GM12872 (cell line): ENCODE results near the gene MFSD6L.

Experiments
- TF ChIP-seq, protein P1 (sequence below): IDR thresholded peaks from 3 replicates; pipeline ENCODE4 v1.5.1; 2011; ENCODE audit warnings: low read depth, mild to moderate bottlenecking, low read length, moderate library complexity; ENCODE audit not compliant: insufficient read depth

MFSD6L gene

DNA sequence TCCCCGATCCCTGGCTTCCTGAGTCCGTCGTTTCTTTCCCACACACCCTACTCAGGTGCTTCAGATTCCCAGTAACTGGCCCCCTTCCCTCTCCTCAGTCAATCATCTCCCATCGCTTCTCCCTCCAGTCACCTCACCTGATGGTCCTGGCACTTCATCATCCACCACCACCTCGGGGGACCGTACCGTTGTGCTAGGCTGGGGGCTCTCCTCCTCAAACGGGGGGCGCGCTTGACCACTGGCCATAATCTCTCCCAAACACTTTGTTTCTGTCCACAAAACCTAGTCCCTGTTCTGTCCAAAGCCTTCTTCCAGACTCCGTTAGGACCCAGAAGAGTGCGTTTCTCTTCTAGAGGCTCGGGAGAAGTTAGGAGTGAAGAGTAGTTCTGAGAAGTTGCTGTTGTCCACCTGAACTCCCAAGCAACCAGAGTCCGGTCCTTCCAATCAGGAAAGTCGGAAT, 41.0 kb downstream of the MFSD6L start, which contains the start of gene SPDYE4:
SPDYE4 (minus strand) TSS at position 410 of the 460 bp plus-strand sequence; CDS start at position 246, 164 bp downstream.
- TF ChIP-seq, protein P1, sequence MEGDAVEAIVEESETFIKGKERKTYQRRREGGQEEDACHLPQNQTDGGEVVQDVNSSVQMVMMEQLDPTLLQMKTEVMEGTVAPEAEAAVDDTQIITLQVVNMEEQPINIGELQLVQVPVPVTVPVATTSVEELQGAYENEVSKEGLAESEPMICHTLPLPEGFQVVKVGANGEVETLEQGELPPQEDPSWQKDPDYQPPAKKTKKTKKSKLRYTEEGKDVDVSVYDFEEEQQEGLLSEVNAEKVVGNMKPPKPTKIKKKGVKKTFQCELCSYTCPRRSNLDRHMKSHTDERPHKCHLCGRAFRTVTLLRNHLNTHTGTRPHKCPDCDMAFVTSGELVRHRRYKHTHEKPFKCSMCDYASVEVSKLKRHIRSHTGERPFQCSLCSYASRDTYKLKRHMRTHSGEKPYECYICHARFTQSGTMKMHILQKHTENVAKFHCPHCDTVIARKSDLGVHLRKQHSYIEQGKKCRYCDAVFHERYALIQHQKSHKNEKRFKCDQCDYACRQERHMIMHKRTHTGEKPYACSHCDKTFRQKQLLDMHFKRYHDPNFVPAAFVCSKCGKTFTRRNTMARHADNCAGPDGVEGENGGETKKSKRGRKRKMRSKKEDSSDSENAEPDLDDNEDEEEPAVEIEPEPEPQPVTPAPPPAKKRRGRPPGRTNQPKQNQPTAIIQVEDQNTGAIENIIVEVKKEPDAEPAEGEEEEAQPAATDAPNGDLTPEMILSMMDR, result no peak

DNA sequence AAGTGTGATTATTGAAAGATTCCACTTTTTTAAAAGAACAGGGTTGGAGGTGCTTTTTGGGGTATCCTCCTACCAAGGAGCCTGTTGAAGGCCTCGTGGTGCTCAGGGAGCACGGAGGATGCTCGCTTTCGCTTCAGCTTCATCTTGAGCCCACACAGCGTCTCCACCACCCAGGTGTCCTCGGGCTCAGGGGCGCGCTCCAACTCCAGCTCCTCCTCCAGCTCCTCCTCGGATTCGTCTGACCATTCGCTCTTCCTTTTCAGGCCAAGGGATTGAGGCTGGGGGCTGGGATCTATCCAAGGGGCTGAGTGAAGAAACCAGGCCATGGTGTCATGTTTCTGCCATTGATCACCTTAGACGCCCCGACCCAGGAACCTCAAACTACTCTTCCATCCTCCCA, 42.0 kb downstream of the MFSD6L start:
- TF ChIP-seq, protein P1, result no peak

DNA sequence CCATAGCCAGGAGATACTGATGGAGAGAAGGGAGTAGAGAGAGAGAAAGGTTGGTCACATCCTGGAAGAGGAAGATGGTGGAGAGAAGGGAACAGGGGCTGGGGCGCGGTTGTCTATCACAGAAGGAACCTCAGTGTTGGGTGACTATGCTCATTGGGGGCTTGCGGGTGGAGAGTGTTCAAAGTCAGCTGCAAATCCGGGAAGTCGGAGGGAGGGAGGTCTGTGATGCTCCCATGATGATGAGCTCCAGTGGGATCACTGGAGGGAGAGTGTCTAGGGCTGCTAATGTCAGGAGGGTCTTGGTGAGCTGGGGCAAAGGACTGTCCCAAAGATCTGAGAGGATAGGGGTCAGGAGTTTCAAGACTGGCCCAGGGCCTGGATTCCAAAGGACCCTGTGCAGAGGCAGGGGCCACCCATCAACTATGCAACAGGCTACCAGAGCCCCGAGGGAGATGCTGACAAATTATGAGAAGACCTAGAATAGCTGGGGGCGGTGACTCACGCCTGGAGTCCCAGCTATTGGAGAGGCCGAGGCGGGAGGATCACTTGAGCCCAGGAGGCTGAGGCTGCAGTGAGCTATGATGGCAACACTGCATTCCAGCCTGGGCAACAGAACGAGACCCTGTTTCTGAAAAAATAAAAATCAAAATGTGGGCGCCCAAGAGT, 43.4 kb downstream of the MFSD6L start:
- TF ChIP-seq, protein P1, result no peak

DNA sequence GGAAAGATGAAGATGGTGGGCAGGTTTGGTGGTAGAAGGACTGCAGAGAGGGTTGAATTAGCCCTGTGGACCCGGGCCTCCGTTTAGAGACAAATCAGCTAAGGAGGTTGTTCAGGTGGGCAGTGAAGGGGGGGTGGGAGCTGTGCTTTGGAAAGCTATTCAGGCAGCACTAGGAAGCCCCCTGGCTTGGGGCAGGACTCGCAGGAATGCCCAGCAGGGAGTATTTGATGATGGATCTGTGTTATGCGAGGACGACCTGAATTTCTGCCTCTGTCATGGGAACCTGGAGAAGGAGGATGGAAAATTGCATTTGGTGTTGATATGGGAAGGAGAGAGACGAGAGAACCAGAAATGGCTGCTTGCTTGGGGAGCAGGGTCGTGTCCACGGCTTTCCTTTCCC, 44.3 kb downstream of the MFSD6L start:
- TF ChIP-seq, protein P1, result no peak

DNA sequence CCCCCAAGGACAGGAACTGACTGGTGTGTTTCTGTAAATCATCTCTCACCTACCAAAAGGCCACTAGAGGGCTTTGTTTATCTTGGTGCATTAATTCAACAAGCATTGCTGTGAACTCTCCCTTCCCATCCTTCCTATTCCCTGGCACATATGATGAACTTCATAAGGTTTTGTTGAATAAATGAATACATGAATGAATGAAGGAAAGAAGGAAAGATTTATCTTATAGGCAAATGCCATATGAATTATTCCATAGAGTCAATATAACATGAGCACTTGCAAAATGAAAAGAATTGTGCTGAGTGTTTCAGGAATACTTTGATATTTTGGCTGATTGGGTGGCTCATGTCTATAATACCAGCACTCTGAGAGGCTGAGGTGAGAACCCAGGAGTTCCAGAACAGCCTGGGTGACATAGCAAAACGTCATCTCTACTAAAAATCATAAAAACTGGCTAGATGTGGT, 45.2 kb downstream of the MFSD6L start:
- TF ChIP-seq, protein P1, result peak; percentile 60

DNA sequence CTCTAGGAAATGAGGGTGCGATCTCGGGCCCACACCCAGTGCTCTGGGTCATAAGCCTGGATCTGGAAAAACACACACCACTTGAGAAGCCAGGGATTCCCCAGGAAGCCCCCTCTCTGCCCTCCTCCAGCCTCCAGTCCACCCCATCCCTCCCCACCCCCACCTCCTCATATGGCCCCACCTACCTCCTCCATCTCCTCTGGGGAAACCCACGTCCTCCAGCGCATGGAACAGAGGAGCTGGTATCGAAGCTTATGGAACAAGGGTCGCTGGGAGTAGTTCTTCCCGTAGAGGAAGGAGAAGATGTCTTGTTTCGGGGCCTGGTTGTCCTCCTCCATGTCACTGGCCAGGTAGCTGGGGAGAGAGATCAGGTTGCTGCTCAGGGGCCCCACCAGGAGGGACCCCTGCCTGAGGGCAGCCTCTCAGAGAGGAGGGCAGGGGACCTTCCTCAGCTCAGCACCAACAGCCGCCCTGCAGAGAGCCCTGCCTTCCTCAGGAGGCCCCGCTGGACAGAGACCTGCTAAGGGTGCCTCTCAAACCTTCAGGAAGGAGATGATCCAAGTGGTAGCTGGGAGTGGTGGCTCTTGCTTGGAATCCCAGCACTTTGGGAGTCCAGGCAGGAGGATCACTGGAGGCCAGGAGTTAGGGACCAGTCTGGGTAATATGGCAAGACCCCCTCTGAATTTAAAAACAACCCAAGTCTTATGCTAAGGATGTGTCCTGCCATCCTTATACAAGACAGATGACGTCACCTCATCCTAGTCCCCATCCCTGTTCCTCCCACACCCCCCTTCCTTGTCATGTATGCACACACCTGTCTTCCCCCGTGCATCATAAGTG, 45.8 kb downstream of the MFSD6L start:
- TF ChIP-seq, protein P1, result no peak

DNA sequence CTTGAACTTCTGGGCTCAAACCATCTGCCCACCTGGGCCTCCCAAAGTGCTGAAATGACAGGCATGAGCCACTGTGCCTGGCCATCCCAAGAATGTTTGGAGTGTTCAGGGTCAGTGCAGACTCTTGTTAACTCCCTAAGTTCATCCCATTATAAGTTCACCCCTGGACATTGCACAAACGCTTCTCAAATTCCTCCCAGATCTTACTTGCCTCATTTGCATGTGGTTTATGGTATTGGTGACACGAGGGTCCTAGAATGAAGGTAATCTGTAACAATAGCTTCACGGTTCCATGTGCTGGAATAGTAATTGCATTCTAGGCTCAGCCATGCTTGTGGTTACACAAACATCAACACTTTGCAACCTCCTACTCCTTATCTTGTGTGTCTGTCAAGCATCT, 49.5 kb downstream of the MFSD6L start:
- TF ChIP-seq, protein P1, result no peak
